IMR-90 (cell line): ENCODE results near the gene SLC12A6.

Experiments
- CEBPB ChIP-seq: IDR thresholded peaks from 2 replicates; pipeline ENCODE4 v1.6.1; 2012; ENCODE audit warnings: low read depth, low read length, improper control_type of control experiment
- CHD1 ChIP-seq: IDR thresholded peaks from 2 replicates; pipeline ENCODE4 v1.6.1; 2012; ENCODE audit warnings: low read depth, low read length, improper control_type of control experiment
- CTCF ChIP-seq: conservative IDR thresholded peaks from 2 replicates; pipeline ENCODE4 v1.5.1; 2012; ENCODE audit warnings: mild to moderate bottlenecking, low read depth, low read length, improper control_type of control experiment
- MAZ ChIP-seq: IDR thresholded peaks from 2 replicates; pipeline ENCODE4 v1.6.1; 2012; ENCODE audit warnings: low read depth, mild to moderate bottlenecking, low read length, improper control_type of control experiment, moderate library complexity, borderline replicate concordance
- MXI1 ChIP-seq: IDR thresholded peaks from 2 replicates; pipeline ENCODE4 v1.6.1; 2012; ENCODE audit warnings: low read depth, mild to moderate bottlenecking, low read length, moderate library complexity, borderline replicate concordance
- POLR2A ChIP-seq: IDR thresholded peaks from 2 replicates; pipeline ENCODE4 v1.6.1; 2012; ENCODE audit warnings: mild to moderate bottlenecking, low read depth, low read length
- RAD21 ChIP-seq: IDR thresholded peaks from 2 replicates; pipeline ENCODE4 v1.6.1; 2012; ENCODE audit warnings: low read length, improper control_type of control experiment
- RFX5 ChIP-seq: IDR thresholded peaks from 2 replicates; pipeline ENCODE4 v1.8.0; 2012; ENCODE audit warnings: low read depth, mild to moderate bottlenecking, low read length, moderate library complexity
- SMC3 ChIP-seq: fragments of 150-350 bp; IDR thresholded peaks from 2 replicates; pipeline ENCODE4 v1.6.1; 2016; ENCODE audit warnings: low read depth, mild to moderate bottlenecking, antibody characterized with exemption, low read length, moderate library complexity
- USF2 ChIP-seq: fragments of 150-350 bp; IDR thresholded peaks from 2 replicates; pipeline ENCODE4 v1.6.1; 2017; ENCODE audit warnings: mild to moderate bottlenecking, antibody characterized with exemption, low read length, low read depth

- TF ChIP-seq POLR2A (no peak), CHD1 (no peak), CTCF (no peak), MXI1 (no peak), RAD21 (no peak), MAZ (no peak), RFX5 (no peak), CEBPB (no peak), SMC3 (no peak), USF2 (no peak)
Observed at GRCh38 chr15:34242331-34242710, 95.3 kb downstream of the SLC12A6 start.
